Ishikawa (cell line): Measurements from ENCODE around the gene OR8D1.

Experiments used
- CEBPB ChIP-seq: IDR thresholded peaks from 2 replicates; pipeline ENCODE4 v1.6.1; 2012
- CREB1 ChIP-seq: IDR thresholded peaks from 2 replicates; pipeline ENCODE4 v1.6.1; 2012; ENCODE audit warnings: low read depth
- EGR1 ChIP-seq: IDR thresholded peaks from 2 replicates; pipeline ENCODE4 v1.6.1; 2012
- EP300 ChIP-seq: IDR thresholded peaks from 2 replicates; pipeline ENCODE4 v1.6.1; 2012; ENCODE audit warnings: borderline replicate concordance
- FOXM1 ChIP-seq: IDR thresholded peaks from 2 replicates; pipeline ENCODE4 v1.6.1; 2012; ENCODE audit warnings: low read depth, borderline replicate concordance
- MAX ChIP-seq: IDR thresholded peaks from 2 replicates; pipeline ENCODE4 v1.6.1; 2012
- NFIC ChIP-seq: IDR thresholded peaks from 2 replicates; pipeline ENCODE4 v1.6.1; 2012
- RAD21 ChIP-seq: IDR thresholded peaks from 2 replicates; pipeline ENCODE4 v1.6.1; 2012; ENCODE audit warnings: low read depth
- REST ChIP-seq: IDR thresholded peaks from 2 replicates; pipeline ENCODE4 v1.6.1; 2012; ENCODE audit warnings: low read depth, mild to moderate bottlenecking
- TAF1 ChIP-seq: IDR thresholded peaks from 2 replicates; pipeline ENCODE4 v1.6.1; 2012; ENCODE audit warnings: low read depth, mild to moderate bottlenecking
- TCF12 ChIP-seq: IDR thresholded peaks from 2 replicates; pipeline ENCODE4 v1.6.1; 2012; ENCODE audit warnings: low read depth
- TEAD4 ChIP-seq: IDR thresholded peaks from 2 replicates; pipeline ENCODE4 v1.6.1; 2012
- USF1 ChIP-seq: IDR thresholded peaks from 2 replicates; pipeline ENCODE4 v1.6.1; 2012
- YY1 ChIP-seq: IDR thresholded peaks from 2 replicates; pipeline ENCODE4 v1.6.1; 2012; ENCODE audit warnings: low read depth
- ZBTB7A ChIP-seq: IDR thresholded peaks from 2 replicates; pipeline ENCODE4 v1.6.1; 2012; ENCODE audit warnings: low read depth

Gene OR8D1

GRCh38 chr11:124302347-124303125 lies 11.2 kb downstream of the OR8D1 start:
- TF ChIP-seq MAX (no peak), FOXM1 (no peak), USF1 (no peak), CREB1 (no peak), EP300 (no peak), REST (no peak)

GRCh38 chr11:124301548-124301947 lies 12.2 kb downstream of the OR8D1 start:
- TF ChIP-seq FOXM1 (no peak), EGR1 (no peak), TEAD4 (no peak), USF1 (no peak), RAD21 (no peak), NFIC (no peak), REST (no peak), TCF12 (no peak)

- TF ChIP-seq TEAD4 (no peak), FOXM1 (no peak), TAF1 (no peak), EGR1 (no peak), CEBPB (no peak)
These were observed 15.8 kb downstream of the OR8D1 start for GRCh38 chr11:124297921-124298320.

GRCh38 chr11:124296016-124296415 lies 17.7 kb downstream of the OR8D1 start:
- TF ChIP-seq MAX (no peak), NFIC (no peak), TEAD4 (no peak), REST (no peak), CEBPB (no peak), YY1 (no peak), USF1 (no peak), EGR1 (no peak), RAD21 (no peak)

GRCh38 chr11:124294687-124295086 lies 19.1 kb downstream of the OR8D1 start:
- no peak for TF ChIP-seq ZBTB7A
- TF ChIP-seq TCF12 = no peak
- no peak for TF ChIP-seq REST
- TF ChIP-seq FOXM1 = no peak
- TF ChIP-seq MAX = no peak
- no peak for TF ChIP-seq TEAD4
- no peak for TF ChIP-seq USF1
- TF ChIP-seq CREB1 = no peak
- no peak for TF ChIP-seq CEBPB
- no peak for TF ChIP-seq EP300
- TF ChIP-seq NFIC = no peak
- TF ChIP-seq RAD21 = no peak
- no peak for TF ChIP-seq EGR1
